WTC11 (cell line): ENCODE results near the gene BACE2. TPM values are rescaled to one million over a fixed set of nuclear protein-coding genes. Genes with fewer than 3 reads are reported as not detected.

Source experiments
- ATAC-seq: fragments of 200-7000 bp; cut with Tn5 transposase; 2 replicates; pipeline ENCODE4 v1.10.0; 2021; ENCODE audit warnings: mild to moderate bottlenecking, moderate library complexity
- CTCF ChIA-PET: fragments of 300-600 bp; sonication (Branson Sonifier 250); formaldehyde crosslinking; loops from one replicate; lab custom pipeline; 2021; ENCODE audit warnings: antibody characterized with exemption; lab: Charles Lee
- POLR2A ChIA-PET: fragments of 350-600 bp; sonication (Branson Sonifier 250); formaldehyde crosslinking; loops from one replicate; lab custom pipeline; 2021; ENCODE audit warnings: antibody characterized with exemption; lab: Charles Lee
- DNase-seq: peaks from one replicate; pipeline ENCODE4 v3.0.0; 2021; ENCODE audit warnings: low spot score
- H3K27ac Mint-ChIP-seq: 2 replicates; pipeline ENCODE4 v1.8.0; 2021; ENCODE audit warnings: mixed read lengths
- H3K27me3 Mint-ChIP-seq: 2 replicates; pipeline ENCODE4 v1.8.0; 2021; ENCODE audit warnings: low read depth, mild to moderate bottlenecking, moderate library complexity, mixed read lengths
- H3K36me3 Mint-ChIP-seq: 2 replicates; pipeline ENCODE4 v1.8.0; 2021; ENCODE audit warnings: mixed read lengths
- H3K4me1 Mint-ChIP-seq: 2 replicates; pipeline ENCODE4 v1.8.0; 2022; ENCODE audit warnings: mixed read lengths
- H3K4me3 Mint-ChIP-seq: 2 replicates; pipeline ENCODE4 v1.8.0; 2021; ENCODE audit warnings: mild to moderate bottlenecking, moderate library complexity, mixed read lengths
- H3K9me3 Mint-ChIP-seq: 2 replicates; pipeline ENCODE4 v1.8.0; 2021; ENCODE audit warnings: mixed read lengths
- ESRRA ChIP-seq: sonication (generic); formaldehyde crosslinking; IDR thresholded peaks from 2 replicates; pipeline ENCODE4 v1.8.1; 2022; ENCODE audit warnings: mild to moderate bottlenecking, missing genetic modification reagents, borderline replicate concordance
- ETV6 ChIP-seq: sonication (generic); formaldehyde crosslinking; IDR thresholded peaks from 2 replicates; pipeline ENCODE4 v1.8.1; 2022; ENCODE audit warnings: mild to moderate bottlenecking, missing genetic modification reagents
- FOXJ3 ChIP-seq: sonication (generic); formaldehyde crosslinking; IDR thresholded peaks from 2 replicates; pipeline ENCODE4 v1.9.0; 2021; ENCODE audit warnings: missing genetic modification reagents, mild to moderate bottlenecking, borderline replicate concordance
- FOXK1 ChIP-seq: sonication (generic); formaldehyde crosslinking; IDR thresholded peaks from 2 replicates; pipeline ENCODE4 v1.8.0; 2022; ENCODE audit warnings: mild to moderate bottlenecking, moderate library complexity, missing genetic modification reagents
- GTF2I ChIP-seq: fragments of 250-450 bp; sonication (Bioruptor Pico); conservative IDR thresholded peaks from 2 replicates; pipeline ENCODE4 v1.4.0; 2021; ENCODE audit warnings: mild to moderate bottlenecking
- NFE2L1 ChIP-seq: sonication (generic); formaldehyde crosslinking; IDR thresholded peaks from 2 replicates; pipeline ENCODE4 v1.8.1; 2023; ENCODE audit warnings: missing genetic modification reagents
- NR3C1 ChIP-seq: sonication (generic); formaldehyde crosslinking; conservative IDR thresholded peaks from 2 replicates; pipeline ENCODE4 v1.8.1; 2023; ENCODE audit warnings: low read depth, mild to moderate bottlenecking, missing genetic modification reagents
- RELA ChIP-seq: sonication (generic); formaldehyde crosslinking; IDR thresholded peaks from 2 replicates; pipeline ENCODE4 v1.8.1; 2022; ENCODE audit warnings: missing genetic modification reagents, mild to moderate bottlenecking, borderline replicate concordance
- ZNF121 ChIP-seq: sonication (generic); formaldehyde crosslinking; IDR thresholded peaks from 2 replicates; pipeline ENCODE4 v1.8.0; 2023; ENCODE audit warnings: missing genetic modification reagents
- ZNF138 ChIP-seq: sonication (generic); formaldehyde crosslinking; conservative IDR thresholded peaks from 2 replicates; pipeline ENCODE4 v1.8.1; 2022; ENCODE audit warnings: mild to moderate bottlenecking, moderate library complexity, missing genetic modification reagents
- ZNF219 ChIP-seq: sonication (generic); formaldehyde crosslinking; IDR thresholded peaks from 2 replicates; pipeline ENCODE4 v1.8.0; 2023; ENCODE audit warnings: missing genetic modification reagents, mild to moderate bottlenecking, borderline replicate concordance
- ZNF232 ChIP-seq: sonication (generic); formaldehyde crosslinking; IDR thresholded peaks from 2 replicates; pipeline ENCODE4 v1.8.0; 2022; ENCODE audit warnings: mild to moderate bottlenecking, missing genetic modification reagents
- ZNF423 ChIP-seq: fragments of 250-450 bp; sonication (Bioruptor Pico); IDR thresholded peaks from 2 replicates; pipeline ENCODE4 v2.1.2; 2022; ENCODE audit warnings: mild to moderate bottlenecking, moderate library complexity
- total RNA-seq: library from RNA; stranded (reverse); gene quantifications from 3 replicates; pipeline ENCODE4 v1.2.3, GENCODE V29; 2021
- TF ChIP-seq, protein P1 (sequence below): sonication (generic); formaldehyde crosslinking; IDR thresholded peaks from 2 replicates; pipeline ENCODE4 v1.8.0; 2023; ENCODE audit warnings: missing genetic modification reagents, mild to moderate bottlenecking, borderline replicate concordance
- TF ChIP-seq, protein P2 (sequence below): fragments of 250-450 bp; sonication (Bioruptor Pico); IDR thresholded peaks from 2 replicates; pipeline ENCODE4 v1.9.0; 2021; ENCODE audit warnings: mild to moderate bottlenecking
- TF ChIP-seq, protein P3 (sequence below): fragments of 250-450 bp; sonication (Bioruptor Pico); conservative IDR thresholded peaks from 2 replicates; pipeline ENCODE4 v1.9.0; 2021; ENCODE audit warnings: mild to moderate bottlenecking
- TF ChIP-seq, protein P4 (sequence below): sonication (generic); formaldehyde crosslinking; IDR thresholded peaks from 2 replicates; pipeline ENCODE4 v1.8.0; 2022; ENCODE audit warnings: mild to moderate bottlenecking, missing genetic modification reagents

The BACE2 gene
- total RNA-seq, 1 experiment from 2014 or later: 9.8 TPM

DNA sequence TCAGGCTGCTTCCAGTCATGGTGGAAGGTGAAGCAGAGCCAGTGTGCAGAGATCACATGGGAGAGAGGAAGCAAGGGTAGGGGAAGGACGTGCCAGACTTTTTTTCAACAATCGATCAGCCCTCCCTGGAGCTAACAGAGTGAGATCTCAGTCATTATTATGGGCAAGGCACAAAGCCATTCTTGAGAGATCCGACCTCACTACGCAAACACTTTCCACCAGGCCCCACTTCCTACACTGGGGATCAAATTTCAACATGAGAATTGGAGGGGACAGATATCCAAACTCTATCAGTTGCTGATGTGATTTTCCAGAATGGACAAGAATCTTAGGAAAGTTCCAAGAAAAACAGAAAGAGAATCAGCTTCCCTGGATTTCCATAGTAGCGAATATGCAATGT is 60.5 kb downstream of the BACE2 start:
- no peak for ATAC-seq
- no peak for TF ChIP-seq NFE2L1
- no peak for TF ChIP-seq RELA (CRISPR knock-in tag)
- TF ChIP-seq ESRRA (CRISPR knock-in tag): no peak
- no peak for TF ChIP-seq ZNF138 (CRISPR knock-in tag)
- no peak for TF ChIP-seq ETV6 (CRISPR knock-in tag)
- no peak for TF ChIP-seq FOXJ3 (CRISPR knock-in tag)
- TF ChIP-seq, protein P1, sequence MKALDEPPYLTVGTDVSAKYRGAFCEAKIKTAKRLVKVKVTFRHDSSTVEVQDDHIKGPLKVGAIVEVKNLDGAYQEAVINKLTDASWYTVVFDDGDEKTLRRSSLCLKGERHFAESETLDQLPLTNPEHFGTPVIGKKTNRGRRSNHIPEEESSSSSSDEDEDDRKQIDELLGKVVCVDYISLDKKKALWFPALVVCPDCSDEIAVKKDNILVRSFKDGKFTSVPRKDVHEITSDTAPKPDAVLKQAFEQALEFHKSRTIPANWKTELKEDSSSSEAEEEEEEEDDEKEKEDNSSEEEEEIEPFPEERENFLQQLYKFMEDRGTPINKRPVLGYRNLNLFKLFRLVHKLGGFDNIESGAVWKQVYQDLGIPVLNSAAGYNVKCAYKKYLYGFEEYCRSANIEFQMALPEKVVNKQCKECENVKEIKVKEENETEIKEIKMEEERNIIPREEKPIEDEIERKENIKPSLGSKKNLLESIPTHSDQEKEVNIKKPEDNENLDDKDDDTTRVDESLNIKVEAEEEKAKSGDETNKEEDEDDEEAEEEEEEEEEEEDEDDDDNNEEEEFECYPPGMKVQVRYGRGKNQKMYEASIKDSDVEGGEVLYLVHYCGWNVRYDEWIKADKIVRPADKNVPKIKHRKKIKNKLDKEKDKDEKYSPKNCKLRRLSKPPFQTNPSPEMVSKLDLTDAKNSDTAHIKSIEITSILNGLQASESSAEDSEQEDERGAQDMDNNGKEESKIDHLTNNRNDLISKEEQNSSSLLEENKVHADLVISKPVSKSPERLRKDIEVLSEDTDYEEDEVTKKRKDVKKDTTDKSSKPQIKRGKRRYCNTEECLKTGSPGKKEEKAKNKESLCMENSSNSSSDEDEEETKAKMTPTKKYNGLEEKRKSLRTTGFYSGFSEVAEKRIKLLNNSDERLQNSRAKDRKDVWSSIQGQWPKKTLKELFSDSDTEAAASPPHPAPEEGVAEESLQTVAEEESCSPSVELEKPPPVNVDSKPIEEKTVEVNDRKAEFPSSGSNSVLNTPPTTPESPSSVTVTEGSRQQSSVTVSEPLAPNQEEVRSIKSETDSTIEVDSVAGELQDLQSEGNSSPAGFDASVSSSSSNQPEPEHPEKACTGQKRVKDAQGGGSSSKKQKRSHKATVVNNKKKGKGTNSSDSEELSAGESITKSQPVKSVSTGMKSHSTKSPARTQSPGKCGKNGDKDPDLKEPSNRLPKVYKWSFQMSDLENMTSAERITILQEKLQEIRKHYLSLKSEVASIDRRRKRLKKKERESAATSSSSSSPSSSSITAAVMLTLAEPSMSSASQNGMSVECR (CRISPR knock-in tag): no peak
- TF ChIP-seq GTF2I: no peak
- TF ChIP-seq ZNF219 (CRISPR knock-in tag): no peak
- no peak overlapping the region for H3K27ac Mint-ChIP-seq
- ChIA-PET CTCF (no interaction called here), POLR2A (no interaction called here)
- H3K9me3 Mint-ChIP-seq: peaks cover 10% of the 10 kb centered on the region
- H3K36me3 Mint-ChIP-seq: peaks cover 7% of the 10 kb centered on the region
- peaks cover 22% of the 10 kb centered on the region for H3K4me1 Mint-ChIP-seq
- no peak overlapping the region for H3K4me3 Mint-ChIP-seq
- DNase-seq: no peak
- no peaks in the 10 kb centered on the region for H3K27me3 Mint-ChIP-seq

DNA sequence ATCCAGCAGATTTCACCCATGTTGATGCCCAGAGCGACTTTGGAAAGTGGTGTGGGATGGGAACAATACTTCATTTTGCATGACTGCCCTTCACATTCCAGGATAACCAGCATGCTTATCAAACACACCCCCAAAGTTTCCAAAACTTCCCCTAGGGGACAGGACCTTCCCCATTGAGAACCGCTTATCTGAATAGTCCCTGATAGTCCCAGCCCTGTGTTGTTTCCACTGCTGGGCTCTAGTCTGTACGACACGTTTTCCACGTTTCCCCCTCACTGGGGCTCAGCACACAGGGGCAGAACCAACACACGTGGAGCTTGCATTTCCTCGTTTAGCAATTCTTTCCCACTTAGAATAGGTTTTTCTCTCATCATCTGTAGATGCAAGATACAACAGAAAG is 61.0 kb downstream of the BACE2 start:
- POLR2A ChIA-PET: no interaction called here

More for the DNA sequence above, 61.0 kb downstream of the BACE2 start:
- ATAC-seq: no peak
- Mint-ChIP-seq H3K27ac (no peak overlapping the region), H3K4me1 (peaks cover 22% of the 10 kb centered on the region), H3K4me3 (no peak overlapping the region), H3K27me3 (no peaks in the 10 kb centered on the region)
- no peak for TF ChIP-seq NR3C1 (CRISPR knock-in tag)
- TF ChIP-seq, protein P2, sequence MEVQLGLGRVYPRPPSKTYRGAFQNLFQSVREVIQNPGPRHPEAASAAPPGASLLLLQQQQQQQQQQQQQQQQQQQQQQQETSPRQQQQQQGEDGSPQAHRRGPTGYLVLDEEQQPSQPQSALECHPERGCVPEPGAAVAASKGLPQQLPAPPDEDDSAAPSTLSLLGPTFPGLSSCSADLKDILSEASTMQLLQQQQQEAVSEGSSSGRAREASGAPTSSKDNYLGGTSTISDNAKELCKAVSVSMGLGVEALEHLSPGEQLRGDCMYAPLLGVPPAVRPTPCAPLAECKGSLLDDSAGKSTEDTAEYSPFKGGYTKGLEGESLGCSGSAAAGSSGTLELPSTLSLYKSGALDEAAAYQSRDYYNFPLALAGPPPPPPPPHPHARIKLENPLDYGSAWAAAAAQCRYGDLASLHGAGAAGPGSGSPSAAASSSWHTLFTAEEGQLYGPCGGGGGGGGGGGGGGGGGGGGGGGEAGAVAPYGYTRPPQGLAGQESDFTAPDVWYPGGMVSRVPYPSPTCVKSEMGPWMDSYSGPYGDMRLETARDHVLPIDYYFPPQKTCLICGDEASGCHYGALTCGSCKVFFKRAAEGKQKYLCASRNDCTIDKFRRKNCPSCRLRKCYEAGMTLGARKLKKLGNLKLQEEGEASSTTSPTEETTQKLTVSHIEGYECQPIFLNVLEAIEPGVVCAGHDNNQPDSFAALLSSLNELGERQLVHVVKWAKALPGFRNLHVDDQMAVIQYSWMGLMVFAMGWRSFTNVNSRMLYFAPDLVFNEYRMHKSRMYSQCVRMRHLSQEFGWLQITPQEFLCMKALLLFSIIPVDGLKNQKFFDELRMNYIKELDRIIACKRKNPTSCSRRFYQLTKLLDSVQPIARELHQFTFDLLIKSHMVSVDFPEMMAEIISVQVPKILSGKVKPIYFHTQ (CRISPR knock-in tag): no peak
- TF ChIP-seq ZNF232: no peak
- TF ChIP-seq ZNF219 (CRISPR knock-in tag): no peak
- no peak for TF ChIP-seq ZNF423
- no peak for TF ChIP-seq ZNF121 (CRISPR knock-in tag)
- no peak for TF ChIP-seq FOXK1 (CRISPR knock-in tag)
- TF ChIP-seq, protein P3, sequence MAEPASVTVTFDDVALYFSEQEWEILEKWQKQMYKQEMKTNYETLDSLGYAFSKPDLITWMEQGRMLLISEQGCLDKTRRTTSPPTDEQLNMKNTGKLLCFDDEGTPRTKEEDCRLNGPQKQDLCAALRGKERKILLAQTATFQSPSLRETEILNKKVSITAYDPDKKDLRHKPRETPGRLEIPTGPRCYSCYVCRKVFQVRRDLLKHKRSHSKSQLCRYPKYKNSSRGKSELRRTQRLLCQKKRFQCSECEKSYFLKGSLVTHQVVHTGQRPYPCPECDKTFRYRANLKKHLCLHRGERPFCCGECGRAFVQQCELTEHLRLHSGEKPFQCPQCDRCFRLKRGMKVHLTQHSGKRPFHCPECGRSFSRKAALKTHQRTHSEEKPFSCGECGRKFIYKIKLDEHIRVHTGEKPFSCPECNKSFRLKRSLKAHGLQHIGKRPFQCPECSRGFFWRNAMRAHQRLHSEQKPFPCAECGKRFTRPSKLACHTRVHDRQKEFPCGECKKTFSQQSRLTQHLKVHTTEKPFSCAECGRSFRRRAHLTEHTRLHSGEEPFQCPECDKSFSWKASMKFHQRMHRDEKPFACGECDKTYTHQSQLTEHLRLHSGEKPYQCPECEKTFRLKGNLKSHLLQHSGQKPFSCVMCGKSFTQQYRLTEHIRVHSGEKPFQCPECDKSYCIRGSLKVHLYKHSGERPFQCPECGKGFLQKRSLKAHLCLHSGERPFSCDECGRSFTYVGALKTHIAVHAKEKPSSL (CRISPR knock-in tag): no peak
- TF ChIP-seq, protein P4, sequence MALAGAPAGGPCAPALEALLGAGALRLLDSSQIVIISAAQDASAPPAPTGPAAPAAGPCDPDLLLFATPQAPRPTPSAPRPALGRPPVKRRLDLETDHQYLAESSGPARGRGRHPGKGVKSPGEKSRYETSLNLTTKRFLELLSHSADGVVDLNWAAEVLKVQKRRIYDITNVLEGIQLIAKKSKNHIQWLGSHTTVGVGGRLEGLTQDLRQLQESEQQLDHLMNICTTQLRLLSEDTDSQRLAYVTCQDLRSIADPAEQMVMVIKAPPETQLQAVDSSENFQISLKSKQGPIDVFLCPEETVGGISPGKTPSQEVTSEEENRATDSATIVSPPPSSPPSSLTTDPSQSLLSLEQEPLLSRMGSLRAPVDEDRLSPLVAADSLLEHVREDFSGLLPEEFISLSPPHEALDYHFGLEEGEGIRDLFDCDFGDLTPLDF: no peak
- TF ChIP-seq, all 79 proteins: peak for 0
- no peak for DNase-seq
- Mint-ChIP-seq H3K9me3 (peaks cover 10% of the 10 kb centered on the region), H3K36me3 (peaks cover 7% of the 10 kb centered on the region)
- CTCF ChIA-PET: no interaction called here
